BLaER1 (cell line): ENCODE data around the gene TCEAL8.
"Not testable (repeated sequence)": the region's sequence is repeated elsewhere in the genome, so short reads cannot be mapped to it uniquely, and the experiment has no call there.

Experiments used
- H3K27ac ChIP-seq: shearing (Covaris generic); formaldehyde crosslinking; 2 replicates; pipeline ENCODE4 v1.8.1; 2022
- H3K27me3 ChIP-seq: shearing (Covaris generic); formaldehyde crosslinking; 2 replicates; pipeline ENCODE4 v1.8.1; 2022
- H3K36me3 ChIP-seq: shearing (Covaris generic); formaldehyde crosslinking; 2 replicates; pipeline ENCODE4 v1.8.1; 2022
- H3K4me1 ChIP-seq: shearing (Covaris generic); formaldehyde crosslinking; 2 replicates; pipeline ENCODE4 v1.8.1; 2022
- H3K4me2 ChIP-seq: shearing (Covaris generic); formaldehyde crosslinking; 2 replicates; pipeline ENCODE4 v1.8.1; 2022
- H3K4me3 ChIP-seq: shearing (Covaris generic); formaldehyde crosslinking; 2 replicates; pipeline ENCODE4 v1.8.1; 2022
- H3K9ac ChIP-seq: shearing (Covaris generic); formaldehyde crosslinking; 2 replicates; pipeline ENCODE4 v1.8.1; 2022
- H3K9me3 ChIP-seq: shearing (Covaris generic); formaldehyde crosslinking; 2 replicates; pipeline ENCODE4 v1.8.1; 2022
- H4K20me1 ChIP-seq: shearing (Covaris generic); formaldehyde crosslinking; 2 replicates; pipeline ENCODE4 v1.8.1; 2022
- Cebpa-rat ChIP-seq: shearing (Covaris generic); IDR thresholded peaks from 2 replicates; pipeline ENCODE4 v1.8.1; 2022

Gene TCEAL8

GRCh38 chrX:103253608-103254007, 1.3 kb downstream of the TCEAL8 start:
- no peak for TF ChIP-seq Cebpa-rat
- Histone ChIP-seq H3K9ac (peak overlapping the region; percentile 77; the same call in 1 of the 2 replicates), H3K4me1 (peaks cover 7% of the 10 kb centered on the region), H3K9me3 (no peaks in the 10 kb centered on the region), H3K27ac (peak overlapping the region; percentile 60; the same call in 1 of the 2 replicates), H4K20me1 (peaks cover 11% of the 10 kb centered on the region; the same call in 1 of the 2 replicates), H3K4me2 (peak overlapping the region; percentile 74), H3K4me3 (peak overlapping the region; percentile 74), H3K27me3 (0 out of 2 replicates have a peak, but pooled peaks cover 5% of the 10 kb centered on the region), H3K36me3 (no peaks in the 10 kb centered on the region)

DNA sequence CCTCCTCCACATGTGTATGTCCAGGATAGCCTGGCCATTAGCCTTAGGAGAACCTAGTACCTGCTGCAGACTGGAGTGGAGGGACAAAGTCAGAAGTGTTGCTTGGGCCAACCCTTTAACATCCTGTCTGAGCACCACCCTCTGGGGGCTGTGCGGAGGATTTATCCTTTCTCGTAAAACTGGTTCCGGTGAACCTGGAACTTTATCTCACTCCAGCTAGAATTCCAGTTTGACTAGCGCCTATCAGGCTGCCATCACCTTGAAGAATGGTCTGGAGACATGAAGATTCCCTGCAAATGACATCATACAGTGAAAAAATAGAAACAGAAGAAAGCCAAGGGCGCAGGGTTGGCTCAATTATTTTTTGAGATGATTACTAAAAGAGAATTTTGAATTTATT, 4.0 kb downstream of the TCEAL8 start:
- H3K27ac ChIP-seq = no peak overlapping the region
- no peaks in the 10 kb centered on the region for H3K36me3 ChIP-seq
- H3K9me3 ChIP-seq = no peaks in the 10 kb centered on the region
- H3K27me3 ChIP-seq = 0 out of 2 replicates have a peak, but pooled peaks cover 5% of the 10 kb centered on the region
- peaks cover 7% of the 10 kb centered on the region for H3K4me1 ChIP-seq
- no peak for TF ChIP-seq Cebpa-rat
- H3K4me2 ChIP-seq = no peak overlapping the region
- H3K4me3 ChIP-seq = no peak overlapping the region
- H3K9ac ChIP-seq = no peak overlapping the region
- H4K20me1 ChIP-seq = peaks cover 11% of the 10 kb centered on the region; the same call in 1 of the 2 replicates

GRCh38 chrX:103249805-103250204, 5.2 kb downstream of the TCEAL8 start:
- H3K9me3 ChIP-seq = no peaks in the 10 kb centered on the region
- no peak overlapping the region for H3K27ac ChIP-seq
- no peak overlapping the region for H3K4me2 ChIP-seq
- H4K20me1 ChIP-seq = peaks cover 11% of the 10 kb centered on the region; the same call in 1 of the 2 replicates
- no peak for TF ChIP-seq Cebpa-rat
- H3K4me3 ChIP-seq = no peak overlapping the region
- H3K4me1 ChIP-seq = peaks cover 7% of the 10 kb centered on the region
- H3K9ac ChIP-seq = no peak overlapping the region
- 0 out of 2 replicates have a peak, but pooled peaks cover 5% of the 10 kb centered on the region for H3K27me3 ChIP-seq
- H3K36me3 ChIP-seq = no peaks in the 10 kb centered on the region

DNA sequence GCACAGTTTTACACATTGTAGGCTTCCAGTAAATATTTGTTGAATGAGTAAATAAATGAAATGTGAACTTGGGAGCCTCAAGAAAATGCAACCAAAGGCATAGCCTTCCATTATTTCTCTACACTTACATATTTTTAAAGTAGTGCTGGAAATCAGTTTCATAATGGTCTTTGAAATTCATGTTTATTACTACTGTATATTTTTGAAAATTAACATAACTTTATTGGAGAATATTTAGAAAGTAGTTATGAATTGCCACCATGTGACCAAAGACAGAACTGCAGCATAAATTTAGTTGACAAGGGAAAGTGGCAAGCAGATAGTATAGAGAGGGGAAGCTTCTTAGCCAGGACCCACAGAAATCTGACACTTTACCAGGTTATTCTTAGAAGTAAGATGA, 6.4 kb downstream of the TCEAL8 start:
- Histone ChIP-seq H3K4me2 (no peak overlapping the region), H3K9ac (no peak overlapping the region), H3K27me3 (0 out of 2 replicates have a peak, but pooled peaks cover 5% of the 10 kb centered on the region), H3K9me3 (no peaks in the 10 kb centered on the region), H4K20me1 (peaks cover 11% of the 10 kb centered on the region; the same call in 1 of the 2 replicates), H3K4me3 (no peak overlapping the region), H3K36me3 (no peaks in the 10 kb centered on the region), H3K27ac (no peak overlapping the region), H3K4me1 (peaks cover 3% of the 10 kb centered on the region)
- no peak for TF ChIP-seq Cebpa-rat

- H3K9me3 ChIP-seq = no peaks in the 10 kb centered on the region
- no peaks in the 10 kb centered on the region for H3K4me1 ChIP-seq
- H3K36me3 ChIP-seq = no peaks in the 10 kb centered on the region
- no peak for TF ChIP-seq Cebpa-rat
- no peak overlapping the region for H3K9ac ChIP-seq
- H3K27ac ChIP-seq = no peak overlapping the region
- H3K27me3 ChIP-seq = no peaks in the 10 kb centered on the region
- no peaks in the 10 kb centered on the region for H4K20me1 ChIP-seq
- no peak overlapping the region for H3K4me3 ChIP-seq
- no peak overlapping the region for H3K4me2 ChIP-seq
Observed at GRCh38 chrX:103240155-103240554, 14.8 kb downstream of the TCEAL8 start.

DNA sequence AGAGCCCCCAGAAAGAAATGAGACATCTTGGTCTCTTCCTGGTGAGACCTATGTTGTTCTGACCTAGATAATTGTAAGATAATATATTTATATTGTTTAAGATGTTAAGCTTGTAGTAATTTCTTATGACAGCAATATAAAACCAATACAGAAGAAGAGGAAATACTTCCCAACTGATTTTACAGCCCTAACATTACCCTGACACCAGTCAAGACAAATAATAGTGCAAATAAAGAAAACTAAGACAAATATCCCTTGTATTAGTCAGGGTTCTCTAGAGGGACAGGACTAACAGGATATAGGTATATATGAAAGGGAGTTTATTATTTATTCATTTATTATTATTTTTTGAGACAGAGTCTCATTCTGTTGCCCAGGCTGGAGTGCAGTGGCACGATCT, 18.7 kb downstream of the TCEAL8 start:
- TF ChIP-seq Cebpa-rat = no peak
- H3K4me1 ChIP-seq = no peaks in the 10 kb centered on the region
- H3K4me3 ChIP-seq = no peak overlapping the region
- 0 out of 2 replicates have a peak, but pooled peaks cover 2% of the 10 kb centered on the region for H3K27me3 ChIP-seq
- H3K36me3 ChIP-seq = no peaks in the 10 kb centered on the region
- H4K20me1 ChIP-seq = no peaks in the 10 kb centered on the region
- H3K4me2 ChIP-seq = no peak overlapping the region
- H3K9me3 ChIP-seq = no peaks in the 10 kb centered on the region
- no peak overlapping the region for H3K27ac ChIP-seq
- no peak overlapping the region for H3K9ac ChIP-seq

DNA sequence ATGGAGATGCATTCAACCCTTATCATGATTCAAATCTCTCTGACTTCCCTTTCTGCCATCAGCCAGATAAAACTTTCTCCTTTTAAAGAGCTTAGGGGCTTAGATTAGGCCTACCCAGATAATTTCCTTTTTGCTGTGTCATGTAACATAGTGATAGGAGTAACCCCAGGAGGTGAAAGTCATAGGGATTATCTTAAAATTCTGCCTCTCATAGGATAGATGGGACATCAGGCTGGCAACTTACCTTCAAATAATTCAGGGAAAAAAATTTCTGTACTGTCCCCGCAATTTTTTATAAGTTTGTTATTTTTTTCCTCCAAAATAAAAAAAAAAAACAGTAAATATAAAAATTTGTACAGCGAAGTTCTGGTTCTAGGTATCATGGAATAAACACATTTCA, 19.3 kb downstream of the TCEAL8 start:
- not testable (repeated sequence) for H3K36me3 ChIP-seq, H3K27ac ChIP-seq, H4K20me1 ChIP-seq, H3K9ac ChIP-seq, H3K4me1 ChIP-seq, H3K4me2 ChIP-seq, H3K9me3 ChIP-seq, H3K27me3 ChIP-seq, H3K4me3 ChIP-seq

- no peak overlapping the region for H3K27ac ChIP-seq
- H4K20me1 ChIP-seq = no peaks in the 10 kb centered on the region
- 0 out of 2 replicates have a peak, but pooled peaks cover 3% of the 10 kb centered on the region for H3K27me3 ChIP-seq
- no peaks in the 10 kb centered on the region for H3K36me3 ChIP-seq
- no peak for TF ChIP-seq Cebpa-rat
- no peak overlapping the region for H3K9ac ChIP-seq
- H3K4me1 ChIP-seq = no peaks in the 10 kb centered on the region
- H3K9me3 ChIP-seq = no peaks in the 10 kb centered on the region
- no peak overlapping the region for H3K4me2 ChIP-seq
- no peak overlapping the region for H3K4me3 ChIP-seq
Observed at GRCh38 chrX:103234869-103235268, 20.1 kb downstream of the TCEAL8 start.

GRCh38 chrX:103233263-103233662, 21.7 kb downstream of the TCEAL8 start:
- Histone ChIP-seq H3K9me3 (no peaks in the 10 kb centered on the region), H3K36me3 (no peaks in the 10 kb centered on the region), H3K4me2 (no peak overlapping the region), H3K9ac (no peak overlapping the region), H3K4me3 (no peak overlapping the region), H3K27me3 (0 out of 2 replicates have a peak, but pooled peaks cover 3% of the 10 kb centered on the region), H3K4me1 (no peaks in the 10 kb centered on the region), H3K27ac (no peak overlapping the region), H4K20me1 (no peaks in the 10 kb centered on the region)
- no peak for TF ChIP-seq Cebpa-rat

DNA sequence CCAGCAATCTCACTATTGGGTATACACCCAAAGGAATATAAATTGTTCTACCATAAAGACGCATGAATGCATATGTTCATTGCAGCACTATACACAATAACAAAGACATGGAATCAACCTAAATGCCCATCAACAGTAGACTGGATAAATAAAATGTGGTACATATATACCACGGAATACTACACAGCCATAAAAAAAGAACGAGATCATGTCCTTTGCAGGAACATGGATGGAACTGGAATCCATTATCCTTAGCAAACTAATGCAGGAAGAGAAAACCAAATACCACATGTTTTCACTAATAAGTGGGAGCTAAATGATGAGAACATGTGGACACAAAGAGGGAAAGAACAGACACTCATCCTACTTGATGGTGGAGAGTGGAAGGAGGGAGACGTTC, 29.0 kb downstream of the TCEAL8 start:
- H3K36me3 ChIP-seq, H3K27ac ChIP-seq, H3K9me3 ChIP-seq, H3K4me1 ChIP-seq, H3K27me3 ChIP-seq, H3K4me3 ChIP-seq, H3K9ac ChIP-seq, H3K4me2 ChIP-seq, H4K20me1 ChIP-seq: not testable (repeated sequence)
